OCI-LY1 (cell line): ENCODE data around the gene CCL19.

Experiments used
- H2AFZ ChIP-seq: fragments of 200-600 bp; sonication (generic), shearing (Covaris generic); 2 replicates; pipeline ENCODE4 v1.6.0; 2014; ENCODE audit warnings: antibody characterized with exemption, mild to moderate bottlenecking, low read length
- H3F3A ChIP-seq: fragments of 200-600 bp; sonication (generic), shearing (Covaris generic); 2 replicates; pipeline ENCODE4 v1.6.0; 2014; ENCODE audit warnings: mild to moderate bottlenecking, antibody characterized with exemption, low read length, moderate library complexity; ENCODE audit not compliant: insufficient read depth
- H3K27ac ChIP-seq: fragments of 200-600 bp; sonication (generic); 2 replicates; pipeline ENCODE4 v1.5.1; 2014; ENCODE audit warnings: low read length, mixed run types, mild to moderate bottlenecking, low read depth; ENCODE audit not compliant: poor library complexity, severe bottlenecking
- H3K27me3 ChIP-seq: fragments of 200-600 bp; sonication (generic); 2 replicates; pipeline ENCODE4 v1.6.0; 2014; ENCODE audit warnings: antibody characterized with exemption, mild to moderate bottlenecking, low read length, moderate library complexity; ENCODE audit not compliant: insufficient read depth
- H3K36me3 ChIP-seq: fragments of 200-600 bp; sonication (generic); 2 replicates; pipeline ENCODE4 v1.6.1; 2014; ENCODE audit warnings: mild to moderate bottlenecking, antibody characterized with exemption, low read length, moderate library complexity, mixed read lengths; ENCODE audit not compliant: insufficient read depth
- H3K4me1 ChIP-seq: fragments of 200-600 bp; sonication (generic); 2 replicates; pipeline ENCODE4 v1.5.1; 2014; ENCODE audit warnings: mild to moderate bottlenecking, low read length, moderate library complexity; ENCODE audit not compliant: insufficient read depth, severe bottlenecking
- H3K4me2 ChIP-seq: fragments of 200-600 bp; sonication (generic), shearing (Covaris generic); 2 replicates; pipeline ENCODE4 v1.6.1; 2014; ENCODE audit warnings: low read length
- H3K4me3 ChIP-seq: fragments of 200-600 bp; sonication (generic); 2 replicates; pipeline ENCODE4 v1.5.1; 2014; ENCODE audit warnings: low read length, low read depth, mild to moderate bottlenecking, mixed read lengths; ENCODE audit not compliant: poor library complexity, severe bottlenecking
- H3K79me2 ChIP-seq: fragments of 200-600 bp; shearing (Covaris generic); 2 replicates; pipeline ENCODE4 v1.6.1; 2016; ENCODE audit warnings: mixed run types, low read length, mixed read lengths; ENCODE audit not compliant: insufficient read depth
- H3K9ac ChIP-seq: fragments of 200-600 bp; sonication (generic), shearing (Covaris generic); 2 replicates; pipeline ENCODE4 v1.6.1; 2014; ENCODE audit warnings: mild to moderate bottlenecking, low read length, mixed read lengths
- H3K9me2 ChIP-seq: fragments of 200-600 bp; sonication (generic), shearing (Covaris generic); 2 replicates; pipeline ENCODE4 v1.6.1; 2014; ENCODE audit warnings: low read depth, mild to moderate bottlenecking, low read length, mixed read lengths
- H3K9me3 ChIP-seq: fragments of 200-600 bp; shearing (Covaris generic); 2 replicates; pipeline ENCODE4 v1.6.1; 2014; ENCODE audit warnings: low read length, mixed read lengths
- H4K20me1 ChIP-seq: fragments of 200-600 bp; sonication (generic), shearing (Covaris generic); 2 replicates; pipeline ENCODE4 v1.6.0; 2016; ENCODE audit warnings: mild to moderate bottlenecking, low read length; ENCODE audit not compliant: insufficient read depth
- EZH2 ChIP-seq: fragments of 200-600 bp; sonication (generic), shearing (Covaris generic); IDR thresholded peaks from 2 replicates; pipeline ENCODE4 v1.8.0; 2017; ENCODE audit warnings: borderline replicate concordance, mixed run types, mild to moderate bottlenecking, antibody characterized with exemption, low read length, moderate library complexity, mixed read lengths
- TF ChIP-seq, protein P1 (sequence below): fragments of 200-600 bp; sonication (generic), shearing (Covaris generic); IDR thresholded peaks from 2 replicates; pipeline ENCODE4 v1.5.1; 2017; ENCODE audit warnings: mild to moderate bottlenecking, antibody characterized with exemption, low read length, moderate library complexity, mixed read lengths

CCL19 gene

DNA sequence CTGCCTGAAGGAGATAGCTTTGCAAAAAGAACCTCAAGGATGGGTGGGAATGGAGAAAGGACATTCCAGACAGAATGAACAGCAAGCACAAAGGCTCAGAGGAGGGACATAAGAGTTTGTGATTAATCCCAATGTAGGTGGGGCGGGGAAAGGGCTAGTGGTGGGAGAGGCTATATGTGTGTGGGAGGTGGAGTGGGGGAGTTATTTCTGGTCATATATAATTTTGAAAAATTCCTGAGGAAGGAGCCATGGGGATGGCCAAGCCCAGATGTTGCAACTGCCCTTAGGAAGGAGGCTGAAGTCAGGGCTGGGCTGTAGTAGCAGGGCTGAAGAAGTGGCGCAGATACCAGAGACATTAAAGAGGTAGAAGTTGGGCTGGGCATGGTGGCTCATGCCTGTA lies 15.2 kb downstream of the CCL19 start:
- Histone ChIP-seq H3K9me3 (no peaks in the 10 kb centered on the region), H3K4me2 (no peak overlapping the region), H3K36me3 (no peaks in the 10 kb centered on the region), H3K9ac (no peak overlapping the region), H3K4me3 (no peak overlapping the region), H3F3A (no peaks in the 10 kb centered on the region), H3K27ac (no peak overlapping the region), H2AFZ (no peak overlapping the region), H3K4me1 (no peaks in the 10 kb centered on the region), H4K20me1 (no peaks in the 10 kb centered on the region), H3K9me2 (no peaks in the 10 kb centered on the region), H3K27me3 (no peaks in the 10 kb centered on the region), H3K79me2 (no peaks in the 10 kb centered on the region)
- TF ChIP-seq, protein P1, sequence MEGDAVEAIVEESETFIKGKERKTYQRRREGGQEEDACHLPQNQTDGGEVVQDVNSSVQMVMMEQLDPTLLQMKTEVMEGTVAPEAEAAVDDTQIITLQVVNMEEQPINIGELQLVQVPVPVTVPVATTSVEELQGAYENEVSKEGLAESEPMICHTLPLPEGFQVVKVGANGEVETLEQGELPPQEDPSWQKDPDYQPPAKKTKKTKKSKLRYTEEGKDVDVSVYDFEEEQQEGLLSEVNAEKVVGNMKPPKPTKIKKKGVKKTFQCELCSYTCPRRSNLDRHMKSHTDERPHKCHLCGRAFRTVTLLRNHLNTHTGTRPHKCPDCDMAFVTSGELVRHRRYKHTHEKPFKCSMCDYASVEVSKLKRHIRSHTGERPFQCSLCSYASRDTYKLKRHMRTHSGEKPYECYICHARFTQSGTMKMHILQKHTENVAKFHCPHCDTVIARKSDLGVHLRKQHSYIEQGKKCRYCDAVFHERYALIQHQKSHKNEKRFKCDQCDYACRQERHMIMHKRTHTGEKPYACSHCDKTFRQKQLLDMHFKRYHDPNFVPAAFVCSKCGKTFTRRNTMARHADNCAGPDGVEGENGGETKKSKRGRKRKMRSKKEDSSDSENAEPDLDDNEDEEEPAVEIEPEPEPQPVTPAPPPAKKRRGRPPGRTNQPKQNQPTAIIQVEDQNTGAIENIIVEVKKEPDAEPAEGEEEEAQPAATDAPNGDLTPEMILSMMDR, result no peak
- TF ChIP-seq EZH2, result no peak

DNA sequence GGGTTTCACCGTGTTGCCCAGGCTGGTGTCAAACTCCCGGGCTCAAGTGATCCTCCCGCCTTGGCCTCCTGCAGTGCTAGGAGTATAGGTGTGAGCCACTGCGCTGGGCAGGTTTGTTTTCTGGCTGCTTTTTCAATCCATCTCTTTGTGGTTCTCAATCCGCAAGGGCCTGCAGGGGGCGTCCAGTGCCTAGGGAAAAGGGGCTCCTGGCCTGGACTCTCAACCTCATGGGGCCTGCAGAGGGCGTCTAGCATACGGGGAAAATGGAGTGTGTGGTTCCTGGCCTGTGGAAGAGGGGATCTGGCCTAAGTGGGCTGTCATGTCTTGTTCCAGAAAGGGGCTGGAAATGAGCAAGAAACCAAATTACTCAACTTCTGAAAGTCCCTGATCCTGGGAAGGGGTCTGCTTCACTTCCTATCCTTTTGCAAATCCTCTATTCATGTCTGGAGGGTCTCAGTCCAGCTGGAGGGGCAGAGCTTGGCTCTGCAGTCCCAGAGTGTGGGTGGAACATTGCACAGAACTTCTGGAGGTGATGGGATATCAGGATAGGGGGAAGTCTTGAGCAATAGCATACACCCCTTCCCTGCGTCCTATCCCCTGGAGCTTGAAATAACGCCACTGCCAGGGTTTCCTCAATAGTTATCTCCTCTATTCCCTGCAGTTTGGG lies 15.9 kb downstream of the CCL19 start:
- no peak overlapping the region for H3K4me3 ChIP-seq
- no peaks in the 10 kb centered on the region for H3K27me3 ChIP-seq
- no peaks in the 10 kb centered on the region for H3K4me1 ChIP-seq
- TF ChIP-seq, protein P1, result peak; percentile 90
- TF ChIP-seq EZH2, result no peak
- no peaks in the 10 kb centered on the region for H3F3A ChIP-seq
- no peak overlapping the region for H2AFZ ChIP-seq
- no peaks in the 10 kb centered on the region for H4K20me1 ChIP-seq
- no peaks in the 10 kb centered on the region for H3K79me2 ChIP-seq
- no peak overlapping the region for H3K9ac ChIP-seq
- no peaks in the 10 kb centered on the region for H3K36me3 ChIP-seq
- H3K9me3 ChIP-seq, result no peaks in the 10 kb centered on the region
- no peak overlapping the region for H3K4me2 ChIP-seq
- no peaks in the 10 kb centered on the region for H3K9me2 ChIP-seq
- H3K27ac ChIP-seq, result no peak overlapping the region

DNA sequence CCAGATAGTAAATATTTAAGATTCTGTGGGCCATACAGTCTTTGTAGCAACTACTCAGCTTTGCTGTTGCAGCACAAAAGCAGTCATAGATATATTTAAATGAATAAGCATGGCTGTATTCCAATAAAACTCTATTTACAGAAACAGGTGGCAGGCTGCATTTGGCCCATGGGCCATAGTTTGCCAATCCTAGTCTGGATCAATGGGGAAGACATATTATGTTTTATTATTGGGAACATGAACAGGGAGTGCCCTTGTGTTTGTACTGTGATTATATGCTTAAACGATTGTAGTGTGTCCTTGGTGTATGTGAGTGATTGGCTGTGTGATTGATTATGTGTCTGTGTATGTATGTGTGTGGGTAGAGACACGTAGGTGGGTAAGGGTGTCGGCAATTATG lies 16.6 kb downstream of the CCL19 start:
- Histone ChIP-seq H3K79me2 (no peaks in the 10 kb centered on the region), H3K27ac (no peak overlapping the region), H3K36me3 (no peaks in the 10 kb centered on the region), H3K4me3 (no peak overlapping the region), H2AFZ (no peak overlapping the region), H3K4me1 (no peaks in the 10 kb centered on the region), H3K9me3 (no peaks in the 10 kb centered on the region), H3K27me3 (no peaks in the 10 kb centered on the region), H3F3A (no peaks in the 10 kb centered on the region), H3K4me2 (no peak overlapping the region), H3K9ac (no peak overlapping the region), H4K20me1 (no peaks in the 10 kb centered on the region), H3K9me2 (no peaks in the 10 kb centered on the region)
- no peak for TF ChIP-seq EZH2
- TF ChIP-seq, protein P1, result no peak
